WERI-Rb-1 (cell line): Measurements from ENCODE around the gene RAB4B.
A peak's percentile ranks its signal among the peaks of the same experiment; 100 is the strongest.
"Not testable (repeated sequence)": the region's sequence is repeated elsewhere in the genome, so short reads cannot be mapped to it uniquely, and the experiment has no call there.

Source experiments
- DNase-seq: peaks from one replicate; pipeline ENCODE4 v3.0.0-alpha.2; 2020
- H3K27ac ChIP-seq: fragments of 250-450 bp; sonication (Bioruptor Pico); 2 replicates; pipeline ENCODE4 v1.5.1; 2020; ENCODE audit warnings: mild to moderate bottlenecking, moderate library complexity
- H3K27me3 ChIP-seq: fragments of 250-450 bp; sonication (Bioruptor Pico); 2 replicates; pipeline ENCODE4 v1.5.1; 2021; ENCODE audit warnings: mild to moderate bottlenecking, low read depth, moderate library complexity; ENCODE audit not compliant: insufficient read depth, severe bottlenecking
- H3K36me3 ChIP-seq: fragments of 250-450 bp; sonication (Bioruptor Pico); 2 replicates; pipeline ENCODE4 v1.5.1; 2020; ENCODE audit warnings: mild to moderate bottlenecking, moderate library complexity
- H3K4me3 ChIP-seq: 2 replicates; pipeline ENCODE4 v1.5.1; 2011; ENCODE audit warnings: low read depth, mild to moderate bottlenecking, control low read depth, low read length
- H3K9me3 ChIP-seq: fragments of 250-450 bp; sonication (Bioruptor Pico); 2 replicates; pipeline ENCODE4 v1.5.1; 2021; ENCODE audit warnings: mild to moderate bottlenecking, moderate library complexity; ENCODE audit not compliant: severe bottlenecking
- CTCF ChIP-seq: IDR thresholded peaks from 2 replicates; pipeline ENCODE4 v1.5.1; 2011; ENCODE audit warnings: low read depth, mild to moderate bottlenecking, control low read depth, inconsistent platforms, low read length

RAB4B gene

GRCh38 chr19:40778706-40779284 is 748 bp downstream of the RAB4B start:
- no peak for TF ChIP-seq CTCF
- no peaks in the 10 kb centered on the region for H3K36me3 ChIP-seq
- no peak for DNase-seq
- no peaks in the 10 kb centered on the region for H3K27me3 ChIP-seq
- H3K27ac ChIP-seq = peak overlapping the region; percentile 68
- no peaks in the 10 kb centered on the region for H3K9me3 ChIP-seq
- H3K4me3 ChIP-seq = peak overlapping the region; percentile 73

DNA sequence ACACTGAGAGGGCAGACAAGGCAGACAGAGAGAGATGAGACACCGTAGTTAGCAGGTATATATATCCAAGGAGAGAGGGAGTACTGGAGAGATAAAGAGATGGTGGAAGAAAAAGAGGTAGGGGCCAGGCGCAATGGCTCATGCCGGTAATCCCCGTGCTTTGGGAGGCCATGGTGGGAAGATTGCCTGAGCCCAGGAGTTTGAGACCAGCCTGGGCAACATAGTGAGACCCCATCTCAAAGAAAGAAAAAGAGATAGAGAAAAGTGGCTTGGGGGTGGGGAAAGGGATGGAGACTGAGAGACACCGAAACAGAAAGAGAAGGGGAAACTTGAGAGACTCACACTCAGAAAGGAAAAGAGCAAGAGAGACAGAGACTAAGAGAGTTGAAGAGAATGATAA is 2.5 kb downstream of the RAB4B start:
- no peak overlapping the region for H3K27ac ChIP-seq
- H3K36me3 ChIP-seq = no peaks in the 10 kb centered on the region
- H3K9me3 ChIP-seq = no peaks in the 10 kb centered on the region
- no peaks in the 10 kb centered on the region for H3K27me3 ChIP-seq
- DNase-seq = no peak
- H3K4me3 ChIP-seq = no peak overlapping the region
- no peak for TF ChIP-seq CTCF

GRCh38 chr19:40781140-40781539 is 3.1 kb downstream of the RAB4B start:
- H3K27ac ChIP-seq = no peak overlapping the region
- H3K9me3 ChIP-seq = no peaks in the 10 kb centered on the region
- no peak overlapping the region for H3K4me3 ChIP-seq
- H3K27me3 ChIP-seq = no peaks in the 10 kb centered on the region
- H3K36me3 ChIP-seq = no peaks in the 10 kb centered on the region
- no peak for DNase-seq
- no peak for TF ChIP-seq CTCF

DNA sequence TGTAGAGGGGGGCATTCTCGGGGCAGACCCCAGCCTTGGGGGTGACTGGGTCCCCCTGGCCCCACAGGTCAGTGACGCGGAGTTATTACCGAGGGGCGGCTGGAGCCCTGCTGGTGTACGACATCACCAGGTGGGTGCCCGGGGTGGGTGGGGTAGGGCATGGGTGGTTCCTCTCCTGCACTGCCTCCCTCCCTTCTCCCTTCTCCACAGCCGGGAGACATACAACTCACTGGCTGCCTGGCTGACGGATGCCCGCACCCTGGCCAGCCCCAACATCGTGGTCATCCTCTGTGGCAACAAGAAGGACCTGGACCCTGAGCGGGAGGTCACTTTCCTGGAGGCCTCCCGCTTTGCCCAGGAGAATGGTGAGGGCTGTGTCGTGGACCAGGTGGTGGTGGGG is 5.7 kb downstream of the RAB4B start:
- no peak overlapping the region for H3K27ac ChIP-seq
- no peaks in the 10 kb centered on the region for H3K9me3 ChIP-seq
- no peak overlapping the region for H3K4me3 ChIP-seq
- TF ChIP-seq CTCF = no peak
- no peaks in the 10 kb centered on the region for H3K36me3 ChIP-seq
- no peak for DNase-seq
- H3K27me3 ChIP-seq = no peaks in the 10 kb centered on the region

- H3K27ac ChIP-seq, H3K4me3 ChIP-seq, H3K36me3 ChIP-seq, H3K9me3 ChIP-seq, DNase-seq, H3K27me3 ChIP-seq: not testable (repeated sequence)
These were observed 6.1 kb downstream of the RAB4B start for GRCh38 chr19:40784146-40784545.

GRCh38 chr19:40785526-40785925 is 7.5 kb downstream of the RAB4B start:
- Histone ChIP-seq H3K27me3 (no peaks in the 10 kb centered on the region), H3K27ac (no peak overlapping the region), H3K36me3 (no peaks in the 10 kb centered on the region), H3K4me3 (no peak overlapping the region), H3K9me3 (no peaks in the 10 kb centered on the region)
- DNase-seq = no peak
- TF ChIP-seq CTCF = no peak
